Thoracic aorta (tissue), 2 donors: Measurements from ENCODE around the gene SMIM44. TPM values are rescaled to one million over a fixed set of nuclear protein-coding genes. Genes with fewer than 3 reads are reported as not detected.

Source experiments
- ATAC-seq: fragments of 150-250 bp; one replicate; pipeline ENCODE4 v1.8.0; 2017; ENCODE audit warnings: low read depth; ENCODE audit not compliant: insufficient number of reproducible peaks, low FRiP score
- DNase-seq: peaks from one replicate; pipeline ENCODE4 v3.0.0-alpha.2; 2020; ENCODE audit warnings: low spot score
- H3K27ac ChIP-seq, 2 donors: fragments of 200-600 bp; sonication (generic); 1 replicate in 1 of 2; 2 replicates in 1 of 2; pipeline ENCODE4 v1.5.1; 2016; ENCODE audit warnings: mild to moderate bottlenecking in 2 of 2, moderate library complexity in 2 of 2
- H3K27me3 ChIP-seq: fragments of 200-600 bp; sonication (generic); replicated peaks from 2 replicates; pipeline ENCODE4 v1.6.0; 2016; ENCODE audit warnings: mild to moderate bottlenecking; ENCODE audit not compliant: insufficient read depth
- H3K36me3 ChIP-seq: fragments of 200-600 bp; sonication (generic); one replicate; pipeline ENCODE4 v1.5.1; 2016
- H3K4me1 ChIP-seq, 2 donors: fragments of 200-600 bp; sonication (generic); 1 replicate in 1 of 2; 2 replicates in 1 of 2; pipeline versions ENCODE4 v1.5.1 to v1.6.0; 2016; ENCODE audit warnings: low read depth in 2 of 2, mild to moderate bottlenecking in 1 of 2; ENCODE audit not compliant: control insufficient read depth in 1 of 2
- H3K4me3 ChIP-seq: fragments of 200-600 bp; sonication (generic); 2 replicates; pipeline ENCODE4 v1.5.1; 2016; ENCODE audit warnings: mild to moderate bottlenecking
- H3K9me3 ChIP-seq: fragments of 200-600 bp; sonication (generic); 2 replicates; pipeline ENCODE4 v1.5.1; 2016
- CTCF ChIP-seq: fragments of 200-600 bp; sonication (generic); IDR thresholded peaks from one replicate; pipeline ENCODE4 v1.5.1; 2019; ENCODE audit warnings: antibody characterized with exemption
- total RNA-seq, 2 donors: library from RNA; depleted of rRNA; stranded (reverse); fragments of >200 nt; gene quantifications; one replicate each; pipeline versions ENCODE4 v1.1.0 to v1.2.3, GENCODE V29; 2016

SMIM44 gene
- total RNA-seq, 2 donors from 2014 or later: not detected

- H3K36me3 ChIP-seq: peaks cover 50% of the 10 kb centered on the region
- peak overlapping the region in 1 of 2 donors; percentile 47 for H3K27ac ChIP-seq
Observed at GRCh38 chr19:3443840-3444694, 39.2 kb downstream of the SMIM44 start.

GRCh38 chr19:3442487-3443071 is 40.7 kb downstream of the SMIM44 start:
- DNase-seq (no peak), ATAC-seq (no peak)
- H3K27me3 ChIP-seq: no peaks in the 10 kb centered on the region
- H3K36me3 ChIP-seq: peaks cover 55% of the 10 kb centered on the region
- TF ChIP-seq CTCF: no peak
- no peaks in the 10 kb centered on the region for H3K9me3 ChIP-seq
- peak overlapping the region in 1 of 2 donors; percentile 26 for H3K27ac ChIP-seq
- no peak overlapping the region for H3K4me3 ChIP-seq
- peaks cover 6 to 43% of the 10 kb centered on the region in 2 donors for H3K4me1 ChIP-seq

More at GRCh38 chr19:3443840-3444694, 39.2 kb downstream of the SMIM44 start:
- Histone ChIP-seq H3K4me1 (peaks cover 6 to 43% of the 10 kb centered on the region in 2 donors), H3K27me3 (no peaks in the 10 kb centered on the region), H3K9me3 (no peaks in the 10 kb centered on the region), H3K4me3 (no peak overlapping the region)
- DNase-seq: no peak
- ATAC-seq: no peak
- no peak for TF ChIP-seq CTCF

- Histone ChIP-seq H3K27me3 (no peaks in the 10 kb centered on the region), H3K36me3 (peaks cover 54% of the 10 kb centered on the region), H3K9me3 (no peaks in the 10 kb centered on the region), H3K27ac (peak overlapping the region; percentile 44 to 54), H3K4me1 (peaks cover 6 to 43% of the 10 kb centered on the region in 2 donors), H3K4me3 (no peak overlapping the region)
- TF ChIP-seq CTCF: no peak
- no peak for DNase-seq
- ATAC-seq: no peak
Observed at GRCh38 chr19:3441986-3442329, 41.3 kb downstream of the SMIM44 start.

GRCh38 chr19:3441089-3441985 is 41.9 kb downstream of the SMIM44 start:
- DNase-seq (no peak), ATAC-seq (no peak)
- Histone ChIP-seq H3K4me1 (peaks cover 6 to 43% of the 10 kb centered on the region in 2 donors), H3K9me3 (no peaks in the 10 kb centered on the region), H3K36me3 (peaks cover 57% of the 10 kb centered on the region), H3K4me3 (no peak overlapping the region), H3K27me3 (no peaks in the 10 kb centered on the region), H3K27ac (peak overlapping the region; percentile 44 to 54)
- no peak for TF ChIP-seq CTCF

- peaks cover 11 to 46% of the 10 kb centered on the region in 2 donors for H3K4me1 ChIP-seq
- TF ChIP-seq CTCF: peak; percentile 31
- DNase-seq (no peak), ATAC-seq (no peak)
- no peak overlapping the region for H3K27ac ChIP-seq
- H3K27me3 ChIP-seq: no peaks in the 10 kb centered on the region
- H3K4me3 ChIP-seq: no peak overlapping the region
- no peaks in the 10 kb centered on the region for H3K9me3 ChIP-seq
- H3K36me3 ChIP-seq: peaks cover 45% of the 10 kb centered on the region
Observed at GRCh38 chr19:3440082-3440481, 43.2 kb downstream of the SMIM44 start.
